ENCODE data around the gene LIMS2.

GRCh38 chr2:127704641-127705390, 29.5 kb upstream of the LIMS2 start:
- no peak for TF ChIP-seq POLR2AphosphoS5 (IDR thresholded peaks at IDR 0.05; ENCODE audit: low read depth)
- TF ChIP-seq EZH2 (IDR thresholded peaks at IDR 0.05; ENCODE audit: low read depth, unreplicated experiment), result no peak
- no peak for TF ChIP-seq CTCF (conservative IDR thresholded peaks at IDR 0.05; ENCODE audit: low read depth in 2 of 2)
- no peak for TF ChIP-seq ZNF114 (CRISPR knock-in tag; IDR thresholded peaks at IDR 0.05)
- no peak for TF ChIP-seq STAT1 (IDR thresholded peaks at IDR 0.05; ENCODE audit: unreplicated experiment)
